Measurements from ENCODE around the gene ZCCHC14.
A peak's percentile ranks its signal among the peaks of the same experiment; 100 is the strongest.

Gene ZCCHC14

GRCh38 chr16:87540072-87540896 is 47.5 kb upstream of the ZCCHC14 start:
- Histone ChIP-seq H3K4me2 (ENCODE audit: insufficient read depth, low read length, poor library complexity, severe bottlenecking) (no peak overlapping the region), H3K23ac (ENCODE audit: low read depth, low read length, poor library complexity) (no peak overlapping the region), H3K27ac (replicated peaks; ENCODE audit: low read length) (no peak overlapping the region), H2BK15ac (ENCODE audit: low read length) (peak overlapping the region; percentile 52), H3K18ac (ENCODE audit: low read length) (peak overlapping the region; percentile 84), H4K91ac (ENCODE audit: low read depth, low read length, poor library complexity) (no peak overlapping the region), H3K4ac (ENCODE audit: low read length) (no peak overlapping the region), H2AK5ac (ENCODE audit: low read depth, low read length) (no peak overlapping the region), H3K9me3 (replicated peaks in 1 of 2; ENCODE audit: control insufficient read depth in 2 of 2, insufficient read depth in 1 of 2, low read depth in 1 of 2, low read length in 2 of 2) (peaks cover under 1 to 4% of the 10 kb centered on the region in 2 donors), H3K4me1 (ENCODE audit: control insufficient read depth in 2 of 2, insufficient read depth in 1 of 2, low read depth in 1 of 2, low read length in 2 of 2) (peaks cover 14 to 16% of the 10 kb centered on the region in 2 donors), H2BK5ac (ENCODE audit: low read length) (no peak overlapping the region), H3K36me3 (replicated peaks in 1 of 2; ENCODE audit: control insufficient read depth in 2 of 2, insufficient read depth in 2 of 2, low read length in 2 of 2) (no peaks in the 10 kb centered on the region), H4K8ac (ENCODE audit: low read depth, low read length) (no peak overlapping the region), H3K4me3 (ENCODE audit: low read length in 2 of 2) (no peak overlapping the region), H2AFZ (ENCODE audit: low read length) (peak overlapping the region; percentile 68), H3K9ac (ENCODE audit: low read depth, low read length, poor library complexity) (peak overlapping the region; percentile 61), H3K27me3 (ENCODE audit: control insufficient read depth in 3 of 3, insufficient read depth in 3 of 3, low read depth in 1 of 3, low read length in 3 of 3) (peaks cover 0 to 18% (median 0%) of the 10 kb centered on the region in 3 experiments), H3K79me1 (ENCODE audit: low read depth, low read length) (no peaks in the 10 kb centered on the region), H2BK120ac (ENCODE audit: low read depth, low read length) (no peak overlapping the region), H3K14ac (ENCODE audit: low read length) (no peak overlapping the region), H2BK12ac (ENCODE audit: low read length) (no peak overlapping the region)
- no CpG with 5 or more reads among the region's 20 CpGs for WGBS, 2 donors (ENCODE audit: extremely low coverage in 2 of 2, insufficient read length in 2 of 2, insufficient replicate concordance in 1 of 2)
- no peak for DNase-seq (ENCODE audit: low spot score)

DNA sequence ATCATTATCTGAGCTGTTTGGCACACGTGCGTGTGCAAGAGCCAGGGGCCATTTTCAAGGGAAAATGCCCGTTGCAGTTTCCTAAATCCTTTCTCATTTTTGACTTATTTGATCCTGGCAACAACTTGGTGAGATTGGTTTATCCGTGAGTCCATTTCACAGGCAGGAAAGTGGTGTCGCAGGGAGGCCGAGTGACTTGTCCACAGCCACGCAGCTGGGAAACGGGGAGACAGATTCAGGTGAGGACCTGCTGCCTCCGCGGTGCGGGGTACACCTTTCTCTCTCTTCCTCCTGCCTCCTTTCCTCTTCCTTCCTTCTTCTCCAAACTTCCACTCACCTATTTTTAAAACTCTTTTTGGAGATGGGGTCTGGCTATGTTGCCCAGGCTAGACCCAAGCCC is 46.3 kb upstream of the ZCCHC14 start:
- H3K27ac ChIP-seq (replicated peaks; ENCODE audit: low read length): no peak overlapping the region
- H4K91ac ChIP-seq (ENCODE audit: low read depth, low read length, poor library complexity): no peak overlapping the region
- H3K36me3 ChIP-seq (replicated peaks in 1 of 2; ENCODE audit: control insufficient read depth in 2 of 2, insufficient read depth in 2 of 2, low read length in 2 of 2): no peaks in the 10 kb centered on the region
- H3K27me3 ChIP-seq (ENCODE audit: control insufficient read depth in 3 of 3, insufficient read depth in 3 of 3, low read depth in 1 of 3, low read length in 3 of 3): peaks cover 0 to 18% (median 0%) of the 10 kb centered on the region in 3 experiments
- no peak overlapping the region for H3K23ac ChIP-seq (ENCODE audit: low read depth, low read length, poor library complexity)
- no CpG with 5 or more reads among the region's 11 CpGs for WGBS, 2 donors (ENCODE audit: extremely low coverage in 2 of 2, insufficient read length in 2 of 2, insufficient replicate concordance in 1 of 2)
- no peak overlapping the region for H3K4ac ChIP-seq (ENCODE audit: low read length)
- H3K14ac ChIP-seq (ENCODE audit: low read length): no peak overlapping the region
- peaks cover 2 to 4% of the 10 kb centered on the region in 2 donors for H3K9me3 ChIP-seq (replicated peaks in 1 of 2; ENCODE audit: control insufficient read depth in 2 of 2, insufficient read depth in 1 of 2, low read depth in 1 of 2, low read length in 2 of 2)
- no peak overlapping the region for H2AFZ ChIP-seq (ENCODE audit: low read length)
- H2BK120ac ChIP-seq (ENCODE audit: low read depth, low read length): no peak overlapping the region
- no peak overlapping the region for H2BK15ac ChIP-seq (ENCODE audit: low read length)
- no peak overlapping the region for H2BK12ac ChIP-seq (ENCODE audit: low read length)
- no peak overlapping the region for H4K8ac ChIP-seq (ENCODE audit: low read depth, low read length)
- no peak overlapping the region for H3K4me2 ChIP-seq (ENCODE audit: insufficient read depth, low read length, poor library complexity, severe bottlenecking)
- H2AK5ac ChIP-seq (ENCODE audit: low read depth, low read length): no peak overlapping the region
- no peak for DNase-seq (ENCODE audit: low spot score)
- H3K18ac ChIP-seq (ENCODE audit: low read length): no peak overlapping the region
- H3K9ac ChIP-seq (ENCODE audit: low read depth, low read length, poor library complexity): no peak overlapping the region
- H3K4me1 ChIP-seq (ENCODE audit: control insufficient read depth in 2 of 2, insufficient read depth in 1 of 2, low read depth in 1 of 2, low read length in 2 of 2): peaks cover 14 to 16% of the 10 kb centered on the region in 2 donors
- H3K4me3 ChIP-seq (ENCODE audit: low read length in 2 of 2): no peak overlapping the region
- H2BK5ac ChIP-seq (ENCODE audit: low read length): no peak overlapping the region
- no peaks in the 10 kb centered on the region for H3K79me1 ChIP-seq (ENCODE audit: low read depth, low read length)

DNA sequence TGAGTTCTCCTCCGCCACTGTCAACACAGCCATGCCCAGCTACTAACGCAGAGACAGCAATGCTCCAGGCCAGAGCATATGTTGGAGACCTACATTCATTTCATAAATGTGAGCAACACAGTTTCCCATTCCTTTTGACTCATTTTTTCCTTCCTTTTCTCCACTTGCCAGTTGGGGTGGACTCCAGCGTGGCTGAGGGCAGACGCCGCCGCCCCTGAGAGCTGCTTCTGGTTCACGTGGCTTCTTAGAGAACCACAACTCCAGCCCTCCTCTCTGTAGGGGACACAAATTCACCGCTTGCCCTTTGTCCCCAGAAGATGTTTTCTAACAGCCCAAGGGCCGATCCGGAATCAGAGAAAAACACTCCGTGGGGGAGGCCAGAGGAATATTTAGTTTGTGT is 45.8 kb upstream of the ZCCHC14 start:
- Histone ChIP-seq H3K9me3 (replicated peaks in 1 of 2; ENCODE audit: control insufficient read depth in 2 of 2, insufficient read depth in 1 of 2, low read depth in 1 of 2, low read length in 2 of 2) (peaks cover 2 to 4% of the 10 kb centered on the region in 2 donors), H3K4me1 (ENCODE audit: control insufficient read depth in 2 of 2, insufficient read depth in 1 of 2, low read depth in 1 of 2, low read length in 2 of 2) (peaks cover 14 to 16% of the 10 kb centered on the region in 2 donors), H4K91ac (ENCODE audit: low read depth, low read length, poor library complexity) (no peak overlapping the region), H2BK120ac (ENCODE audit: low read depth, low read length) (no peak overlapping the region), H4K8ac (ENCODE audit: low read depth, low read length) (no peak overlapping the region), H2AK5ac (ENCODE audit: low read depth, low read length) (no peak overlapping the region), H3K9ac (ENCODE audit: low read depth, low read length, poor library complexity) (no peak overlapping the region), H3K18ac (ENCODE audit: low read length) (no peak overlapping the region), H3K27me3 (ENCODE audit: control insufficient read depth in 3 of 3, insufficient read depth in 3 of 3, low read depth in 1 of 3, low read length in 3 of 3) (peaks cover 0 to 18% (median 0%) of the 10 kb centered on the region in 3 experiments), H2BK12ac (ENCODE audit: low read length) (no peak overlapping the region), H3K4me2 (ENCODE audit: insufficient read depth, low read length, poor library complexity, severe bottlenecking) (no peak overlapping the region), H3K4ac (ENCODE audit: low read length) (no peak overlapping the region), H3K23ac (ENCODE audit: low read depth, low read length, poor library complexity) (peak overlapping the region; percentile 25), H2BK5ac (ENCODE audit: low read length) (no peak overlapping the region), H2AFZ (ENCODE audit: low read length) (no peak overlapping the region), H3K27ac (replicated peaks; ENCODE audit: low read length) (no peak overlapping the region), H2BK15ac (ENCODE audit: low read length) (no peak overlapping the region), H3K4me3 (ENCODE audit: low read length in 2 of 2) (no peak overlapping the region), H3K36me3 (replicated peaks in 1 of 2; ENCODE audit: control insufficient read depth in 2 of 2, insufficient read depth in 2 of 2, low read length in 2 of 2) (no peaks in the 10 kb centered on the region), H3K14ac (ENCODE audit: low read length) (no peak overlapping the region), H3K79me1 (ENCODE audit: low read depth, low read length) (no peaks in the 10 kb centered on the region)
- no CpG with 5 or more reads among the region's 11 CpGs for WGBS, 2 donors (ENCODE audit: extremely low coverage in 2 of 2, insufficient read length in 2 of 2, insufficient replicate concordance in 1 of 2)
- no peak for DNase-seq (ENCODE audit: low spot score)

DNA sequence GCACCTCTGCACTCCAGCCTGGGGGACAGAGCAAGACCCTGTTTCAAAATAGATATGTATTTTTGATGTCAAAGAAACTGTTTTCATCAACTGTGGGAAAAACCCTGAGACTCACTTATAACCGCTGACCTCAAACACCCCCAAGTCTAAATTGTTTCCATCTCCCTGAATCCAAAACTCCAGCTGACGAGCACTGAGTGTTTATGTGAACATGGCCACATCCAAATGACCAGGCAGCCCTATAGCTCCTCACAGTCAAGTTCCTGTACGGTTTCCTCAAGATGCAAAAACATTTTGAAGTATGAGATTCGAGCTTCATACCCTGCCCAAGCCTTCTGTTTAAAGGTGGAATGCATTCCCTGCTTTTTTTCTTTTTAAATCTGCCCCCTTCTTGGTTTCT is 45.3 kb upstream of the ZCCHC14 start:
- no peak overlapping the region for H2BK120ac ChIP-seq (ENCODE audit: low read depth, low read length)
- peaks cover 14 to 16% of the 10 kb centered on the region in 2 donors for H3K4me1 ChIP-seq (ENCODE audit: control insufficient read depth in 2 of 2, insufficient read depth in 1 of 2, low read depth in 1 of 2, low read length in 2 of 2)
- no peak overlapping the region for H3K9ac ChIP-seq (ENCODE audit: low read depth, low read length, poor library complexity)
- H3K23ac ChIP-seq (ENCODE audit: low read depth, low read length, poor library complexity): no peak overlapping the region
- no peak overlapping the region for H3K18ac ChIP-seq (ENCODE audit: low read length)
- H3K9me3 ChIP-seq (replicated peaks in 1 of 2; ENCODE audit: control insufficient read depth in 2 of 2, insufficient read depth in 1 of 2, low read depth in 1 of 2, low read length in 2 of 2): peaks cover 3 to 4% of the 10 kb centered on the region in 2 donors
- no CpG with 5 or more reads among the region's 4 CpGs for WGBS, 2 donors (ENCODE audit: extremely low coverage in 2 of 2, insufficient read length in 2 of 2, insufficient replicate concordance in 1 of 2)
- H4K91ac ChIP-seq (ENCODE audit: low read depth, low read length, poor library complexity): no peak overlapping the region
- H2AK5ac ChIP-seq (ENCODE audit: low read depth, low read length): no peak overlapping the region
- H3K79me1 ChIP-seq (ENCODE audit: low read depth, low read length): no peaks in the 10 kb centered on the region
- H3K27me3 ChIP-seq (ENCODE audit: control insufficient read depth in 3 of 3, insufficient read depth in 3 of 3, low read depth in 1 of 3, low read length in 3 of 3): peaks cover 0 to 18% (median 0%) of the 10 kb centered on the region in 3 experiments
- no peak overlapping the region for H2BK5ac ChIP-seq (ENCODE audit: low read length)
- H3K4me3 ChIP-seq (ENCODE audit: low read length in 2 of 2): no peak overlapping the region
- no peak overlapping the region for H3K4me2 ChIP-seq (ENCODE audit: insufficient read depth, low read length, poor library complexity, severe bottlenecking)
- no peak overlapping the region for H3K27ac ChIP-seq (replicated peaks; ENCODE audit: low read length)
- no peak overlapping the region for H2BK12ac ChIP-seq (ENCODE audit: low read length)
- no peak overlapping the region for H2BK15ac ChIP-seq (ENCODE audit: low read length)
- no peak overlapping the region for H2AFZ ChIP-seq (ENCODE audit: low read length)
- no peak overlapping the region for H3K4ac ChIP-seq (ENCODE audit: low read length)
- H3K36me3 ChIP-seq (replicated peaks in 1 of 2; ENCODE audit: control insufficient read depth in 2 of 2, insufficient read depth in 2 of 2, low read length in 2 of 2): no peaks in the 10 kb centered on the region
- no peak overlapping the region for H3K14ac ChIP-seq (ENCODE audit: low read length)
- H4K8ac ChIP-seq (ENCODE audit: low read depth, low read length): no peak overlapping the region
- no peak for DNase-seq (ENCODE audit: low spot score)
